ENCODE results near the gene MGMT. TPM values are rescaled to one million over a fixed set of nuclear protein-coding genes. Genes with fewer than 3 reads are reported as not detected.

The MGMT gene
- polyA plus RNA-seq, 1 donor from 2014 or later = 0.94 TPM

DNA sequence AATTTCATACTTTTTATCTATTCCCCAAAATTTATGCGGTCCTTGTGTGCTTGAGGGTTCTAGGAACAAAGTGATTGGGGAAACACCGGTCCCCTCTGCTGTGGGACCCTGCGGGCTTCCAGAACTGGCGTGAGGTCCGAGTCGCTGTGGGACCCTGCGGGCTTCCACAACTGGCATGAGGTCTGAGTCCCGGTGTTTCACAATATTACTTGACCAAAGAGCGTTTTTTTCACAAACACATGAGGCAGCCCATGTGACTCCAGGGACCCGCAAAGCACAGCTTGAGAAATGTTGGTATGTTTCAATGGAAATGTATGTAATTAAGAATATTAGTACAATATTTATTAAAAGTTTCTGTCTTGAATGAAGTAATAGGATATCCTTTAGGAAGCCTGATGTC lies 212.2 kb downstream of the MGMT start:
- no peaks in the 10 kb centered on the region for H3K79me2 ChIP-seq (replicated peaks; ENCODE audit: insufficient read depth, low read length)
- no peaks in the 10 kb centered on the region for H3K36me3 ChIP-seq (ENCODE audit: insufficient read depth, low read length)
- H3K27ac ChIP-seq (ENCODE audit: low read length) = no peak overlapping the region
- H4K20me1 ChIP-seq (ENCODE audit: insufficient read depth) = no peaks in the 10 kb centered on the region
- no peak overlapping the region for H3K4me3 ChIP-seq (ENCODE audit: low read length)
- no peaks in the 10 kb centered on the region for H3K27me3 ChIP-seq (ENCODE audit: insufficient read depth, low read depth, low read length)
- TF ChIP-seq TAF1 (IDR thresholded peaks at IDR 0.05; ENCODE audit: low read depth) (no peak), MXI1 (conservative IDR thresholded peaks at IDR 0.05; ENCODE audit: poor library complexity, severe bottlenecking) (no peak), CTCF (IDR thresholded peaks at IDR 0.05; ENCODE audit: poor library complexity, severe bottlenecking) (no peak), POLR2AphosphoS5 (IDR thresholded peaks at IDR 0.05) (no peak)
- no peaks in the 10 kb centered on the region for H3F3A ChIP-seq (ENCODE audit: insufficient read depth, low read length, poor library complexity, severe bottlenecking)
- H3K9ac ChIP-seq (ENCODE audit: low read length) = no peak overlapping the region
- H3K4me2 ChIP-seq (ENCODE audit: low read length) = no peak overlapping the region
- H3K9me2 ChIP-seq (ENCODE audit: insufficient read depth, low read length) = no peaks in the 10 kb centered on the region
- H2AFZ ChIP-seq (ENCODE audit: low read depth, low read length) = no peak overlapping the region
- no peaks in the 10 kb centered on the region for H3K9me3 ChIP-seq (ENCODE audit: low read length)

DNA sequence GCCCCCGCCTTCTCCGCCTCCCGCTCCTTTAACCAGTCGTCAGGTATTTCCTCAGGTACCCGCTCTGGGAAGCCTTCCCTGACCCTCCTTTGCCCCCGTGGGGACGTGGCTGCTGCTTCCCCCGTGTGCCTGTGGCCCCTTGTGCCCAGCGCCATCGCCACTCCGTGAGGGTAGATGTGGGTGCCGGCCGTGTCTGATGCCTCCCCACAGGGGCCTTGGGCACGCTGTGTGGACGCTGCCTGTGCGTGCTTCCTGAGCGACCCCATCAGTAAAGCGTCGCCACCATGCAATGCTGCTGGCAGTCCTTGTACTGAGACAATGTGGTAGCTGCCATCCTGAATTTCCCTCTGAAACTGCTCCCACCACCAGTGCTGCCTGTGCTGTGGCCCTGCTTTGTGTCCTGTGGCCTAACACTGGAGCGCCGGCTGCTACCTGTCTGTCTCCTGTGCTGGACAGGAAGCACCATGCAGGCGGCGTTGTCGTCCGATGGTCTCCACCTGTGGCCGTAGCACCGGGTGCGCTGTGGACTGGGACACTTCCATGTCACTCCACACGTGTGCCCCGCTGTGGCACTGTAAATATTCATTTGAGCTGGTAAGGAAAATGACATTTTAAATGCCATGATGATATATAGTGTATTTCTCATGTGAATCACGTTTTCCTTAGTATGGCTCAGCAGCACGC lies 213.8 kb downstream of the MGMT start:
- H2AFZ ChIP-seq (ENCODE audit: low read depth, low read length) = no peak overlapping the region
- TF ChIP-seq, protein P1, sequence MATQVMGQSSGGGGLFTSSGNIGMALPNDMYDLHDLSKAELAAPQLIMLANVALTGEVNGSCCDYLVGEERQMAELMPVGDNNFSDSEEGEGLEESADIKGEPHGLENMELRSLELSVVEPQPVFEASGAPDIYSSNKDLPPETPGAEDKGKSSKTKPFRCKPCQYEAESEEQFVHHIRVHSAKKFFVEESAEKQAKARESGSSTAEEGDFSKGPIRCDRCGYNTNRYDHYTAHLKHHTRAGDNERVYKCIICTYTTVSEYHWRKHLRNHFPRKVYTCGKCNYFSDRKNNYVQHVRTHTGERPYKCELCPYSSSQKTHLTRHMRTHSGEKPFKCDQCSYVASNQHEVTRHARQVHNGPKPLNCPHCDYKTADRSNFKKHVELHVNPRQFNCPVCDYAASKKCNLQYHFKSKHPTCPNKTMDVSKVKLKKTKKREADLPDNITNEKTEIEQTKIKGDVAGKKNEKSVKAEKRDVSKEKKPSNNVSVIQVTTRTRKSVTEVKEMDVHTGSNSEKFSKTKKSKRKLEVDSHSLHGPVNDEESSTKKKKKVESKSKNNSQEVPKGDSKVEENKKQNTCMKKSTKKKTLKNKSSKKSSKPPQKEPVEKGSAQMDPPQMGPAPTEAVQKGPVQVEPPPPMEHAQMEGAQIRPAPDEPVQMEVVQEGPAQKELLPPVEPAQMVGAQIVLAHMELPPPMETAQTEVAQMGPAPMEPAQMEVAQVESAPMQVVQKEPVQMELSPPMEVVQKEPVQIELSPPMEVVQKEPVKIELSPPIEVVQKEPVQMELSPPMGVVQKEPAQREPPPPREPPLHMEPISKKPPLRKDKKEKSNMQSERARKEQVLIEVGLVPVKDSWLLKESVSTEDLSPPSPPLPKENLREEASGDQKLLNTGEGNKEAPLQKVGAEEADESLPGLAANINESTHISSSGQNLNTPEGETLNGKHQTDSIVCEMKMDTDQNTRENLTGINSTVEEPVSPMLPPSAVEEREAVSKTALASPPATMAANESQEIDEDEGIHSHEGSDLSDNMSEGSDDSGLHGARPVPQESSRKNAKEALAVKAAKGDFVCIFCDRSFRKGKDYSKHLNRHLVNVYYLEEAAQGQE (IDR thresholded peaks at IDR 0.05; ENCODE audit: borderline replicate concordance) = no peak
- TF ChIP-seq TAF1 (IDR thresholded peaks at IDR 0.05; ENCODE audit: low read depth) = no peak
- TF ChIP-seq CTCF (IDR thresholded peaks at IDR 0.05; ENCODE audit: poor library complexity, severe bottlenecking) = no peak
- no peak for TF ChIP-seq POLR2AphosphoS5 (IDR thresholded peaks at IDR 0.05)
- TF ChIP-seq EZH2 (IDR thresholded peaks at IDR 0.05; ENCODE audit: borderline replicate concordance, insufficient read depth, low read length, poor library complexity, severe bottlenecking) = no peak
- no peak for TF ChIP-seq SMC3 (conservative IDR thresholded peaks at IDR 0.05; ENCODE audit: poor library complexity)
- TF ChIP-seq MXI1 (conservative IDR thresholded peaks at IDR 0.05; ENCODE audit: poor library complexity, severe bottlenecking) = no peak
- TF ChIP-seq RAD21 (conservative IDR thresholded peaks at IDR 0.05) = no peak
- no peak for TF ChIP-seq EP300 (conservative IDR thresholded peaks at IDR 0.05; ENCODE audit: poor library complexity, severe bottlenecking)

More for the DNA sequence above, 213.8 kb downstream of the MGMT start:
- Histone ChIP-seq H4K20me1 (ENCODE audit: insufficient read depth) (no peaks in the 10 kb centered on the region), H3K9me3 (ENCODE audit: low read length) (no peaks in the 10 kb centered on the region), H3F3A (ENCODE audit: insufficient read depth, low read length, poor library complexity, severe bottlenecking) (no peaks in the 10 kb centered on the region), H3K27ac (ENCODE audit: low read length) (no peak overlapping the region), H3K4me2 (ENCODE audit: low read length) (no peak overlapping the region), H3K79me2 (replicated peaks; ENCODE audit: insufficient read depth, low read length) (no peaks in the 10 kb centered on the region), H3K27me3 (ENCODE audit: insufficient read depth, low read depth, low read length) (no peaks in the 10 kb centered on the region), H3K9ac (ENCODE audit: low read length) (no peak overlapping the region), H3K9me2 (ENCODE audit: insufficient read depth, low read length) (no peaks in the 10 kb centered on the region), H3K36me3 (ENCODE audit: insufficient read depth, low read length) (no peaks in the 10 kb centered on the region), H3K4me3 (ENCODE audit: low read length) (no peak overlapping the region)

All from neural cell (in vitro differentiated cells).